H9 (cell line): ENCODE results near the gene TRPV5. TPM values are rescaled to one million over a fixed set of nuclear protein-coding genes. Genes with fewer than 3 reads are reported as not detected.

ENCODE experiments used
- DNase-seq: peaks from one replicate; pipeline ENCODE4 v3.0.0-alpha.2; 2017
- H2AFZ ChIP-seq: one replicate; pipeline ENCODE4 v1.6.1; 2013; ENCODE audit warnings: mild to moderate bottlenecking, low read length, control low read depth, moderate library complexity
- H2AK5ac ChIP-seq: 2 replicates; pipeline ENCODE4 v1.6.1; 2013; ENCODE audit warnings: low read length, control low read depth, mixed read lengths; ENCODE audit not compliant: insufficient read length
- H2BK120ac ChIP-seq: one replicate; pipeline ENCODE4 v1.6.1; 2013; ENCODE audit warnings: low read depth, mild to moderate bottlenecking, low read length, control low read depth, inconsistent platforms; ENCODE audit not compliant: poor library complexity, severe bottlenecking
- H2BK12ac ChIP-seq: 2 replicates; pipeline ENCODE4 v1.6.1; 2013; ENCODE audit warnings: low read length, control low read depth, mixed read lengths, low read depth; ENCODE audit not compliant: insufficient read length
- H2BK15ac ChIP-seq: 2 replicates; pipeline ENCODE4 v1.6.1; 2013; ENCODE audit warnings: low read depth, low read length, control low read depth
- H2BK20ac ChIP-seq: one replicate; pipeline ENCODE4 v1.6.1; 2013; ENCODE audit warnings: low read depth, mild to moderate bottlenecking, low read length, control low read depth, inconsistent platforms; ENCODE audit not compliant: poor library complexity, severe bottlenecking
- H2BK5ac ChIP-seq: 2 replicates; pipeline ENCODE4 v1.6.1; 2013; ENCODE audit warnings: low read length, control low read depth, mixed read lengths; ENCODE audit not compliant: insufficient read length
- H3K14ac ChIP-seq: 2 replicates; pipeline ENCODE4 v1.6.1; 2013; ENCODE audit warnings: low read length, control low read depth; ENCODE audit not compliant: insufficient read depth
- H3K18ac ChIP-seq: 2 replicates; pipeline ENCODE4 v1.6.1; 2013; ENCODE audit warnings: low read depth, mild to moderate bottlenecking, mixed read lengths, low read length, control low read depth; ENCODE audit not compliant: insufficient read length
- H3K23ac ChIP-seq: 2 replicates; pipeline ENCODE4 v1.6.1; 2013; ENCODE audit warnings: low read length, control low read depth, mixed read lengths, low read depth; ENCODE audit not compliant: insufficient read length
- H3K23me2 ChIP-seq: 2 replicates; pipeline ENCODE4 v1.6.1; 2013; ENCODE audit warnings: low read depth, mild to moderate bottlenecking, mixed read lengths, low read length, control low read depth; ENCODE audit not compliant: insufficient read length, poor library complexity, severe bottlenecking
- H3K27ac ChIP-seq: 2 replicates; pipeline ENCODE4 v1.5.1; 2013; ENCODE audit warnings: low read length, control low read depth, mixed read lengths, low read depth; ENCODE audit not compliant: insufficient read length
- H3K27me3 ChIP-seq: 2 replicates; pipeline ENCODE4 v1.6.1; 2013; ENCODE audit warnings: low read length, control low read depth, inconsistent platforms; ENCODE audit not compliant: insufficient read depth
- H3K4ac ChIP-seq: 2 replicates; pipeline ENCODE4 v1.6.1; 2013; ENCODE audit warnings: low read depth, mild to moderate bottlenecking, control low read depth, inconsistent platforms, low read length, moderate library complexity
- H3K4me1 ChIP-seq: 2 replicates; pipeline ENCODE4 v1.6.1; 2013; ENCODE audit warnings: low read length, control low read depth, inconsistent platforms; ENCODE audit not compliant: insufficient read depth
- H3K4me2 ChIP-seq: 2 replicates; pipeline ENCODE4 v1.6.1; 2013; ENCODE audit warnings: low read length, control low read depth, mixed read lengths; ENCODE audit not compliant: insufficient read length, insufficient read depth
- H3K56ac ChIP-seq: 2 replicates; pipeline ENCODE4 v1.6.1; 2013; ENCODE audit warnings: low read depth, mild to moderate bottlenecking, mixed read lengths, low read length, control low read depth; ENCODE audit not compliant: insufficient read length
- H3K79me1 ChIP-seq: 2 replicates; pipeline ENCODE4 v1.6.1; 2013; ENCODE audit warnings: low read depth, mild to moderate bottlenecking, moderate library complexity, low read length, control low read depth, inconsistent platforms; ENCODE audit not compliant: insufficient read depth, poor library complexity, severe bottlenecking
- H3K79me2 ChIP-seq: 2 replicates; pipeline ENCODE4 v1.6.1; 2013; ENCODE audit warnings: low read length, control low read depth, inconsistent platforms; ENCODE audit not compliant: insufficient read depth
- H3K9ac ChIP-seq: 2 replicates; pipeline ENCODE4 v1.6.1; 2013; ENCODE audit warnings: low read length, control low read depth, mixed read lengths; ENCODE audit not compliant: insufficient read length; ENCODE audit errors: extremely low read depth
- H3K9me3 ChIP-seq: one replicate; pipeline ENCODE4 v1.6.1; 2013; ENCODE audit warnings: low read depth, low read length, inconsistent platforms; ENCODE audit not compliant: control insufficient read depth
- H3T11ph ChIP-seq: one replicate; pipeline ENCODE4 v1.6.1; 2013; ENCODE audit warnings: mild to moderate bottlenecking, low read length, control low read depth, inconsistent platforms
- H4K20me1 ChIP-seq: one replicate; pipeline ENCODE4 v1.6.1; 2013; ENCODE audit not compliant: control insufficient read depth, insufficient read length, insufficient read depth
- H4K5ac ChIP-seq: 2 replicates; pipeline ENCODE4 v1.6.1; 2013; ENCODE audit warnings: low read depth, mild to moderate bottlenecking, mixed read lengths, low read length, control low read depth; ENCODE audit not compliant: insufficient read length
- H4K8ac ChIP-seq: replicated peaks from 2 replicates; pipeline ENCODE4 v1.6.1; 2013; ENCODE audit warnings: low read length, control low read depth, mixed read lengths, low read depth; ENCODE audit not compliant: insufficient read length
- H4K91ac ChIP-seq: 2 replicates; pipeline ENCODE4 v1.6.1; 2013; ENCODE audit warnings: low read depth, mild to moderate bottlenecking, moderate library complexity, mixed read lengths, low read length, control low read depth; ENCODE audit not compliant: insufficient read length
- H3K27ac Mint-ChIP-seq, 3 experiments: 2 replicates in 2 of 3; 3 replicates in 1 of 3; pipeline ENCODE4 v1.8.0; 2020 to 2021; ENCODE audit warnings: mixed read lengths in 3 of 3, mild to moderate bottlenecking in 1 of 3, moderate library complexity in 1 of 3
- H3K27me3 Mint-ChIP-seq: 2 replicates; pipeline ENCODE4 v1.8.0; 2021; ENCODE audit warnings: low read depth, mild to moderate bottlenecking, moderate library complexity, mixed read lengths
- H3K36me3 Mint-ChIP-seq, 3 experiments: 2 replicates in 2 of 3; 3 replicates in 1 of 3; pipeline ENCODE4 v1.8.0; 2020 to 2021; ENCODE audit warnings: low read depth in 3 of 3, mixed read lengths in 3 of 3; ENCODE audit not compliant: insufficient read depth in 1 of 3
- H3K4me1 Mint-ChIP-seq, 2 experiments: 2 replicates each; pipeline ENCODE4 v1.8.0; 2020; ENCODE audit warnings: mixed read lengths in 2 of 2
- H3K4me3 Mint-ChIP-seq, 2 experiments: 2 replicates in 1 of 2; 3 replicates in 1 of 2; pipeline ENCODE4 v1.8.0; 2020 to 2021; ENCODE audit warnings: mild to moderate bottlenecking in 2 of 2, mixed read lengths in 2 of 2, moderate library complexity in 1 of 2
- H3K9me3 Mint-ChIP-seq, 2 experiments: 2 replicates in 1 of 2; 3 replicates in 1 of 2; pipeline ENCODE4 v1.8.0; 2020; ENCODE audit warnings: mild to moderate bottlenecking in 2 of 2, mixed read lengths in 2 of 2, moderate library complexity in 1 of 2
- CTCF ChIP-seq: fragments of 200-600 bp; sonication (generic); conservative IDR thresholded peaks from 3 replicates; pipeline ENCODE4 v1.8.0; 2021; ENCODE audit warnings: antibody characterized with exemption, mild to moderate bottlenecking
- WGBS: extraction: QIAGEN DNeasy Blood & Tissue Kit; methylation state at CpG from one replicate; pipeline ENCODE4 v1.1.7; 2013; ENCODE audit warnings: missing lambda C conversion rate, low lambda C conversion rate, mixed read lengths; ENCODE audit not compliant: insufficient read length; ENCODE audit errors: extremely low coverage; 5-methylcytosine and 5-hydroxymethylcytosine counted together
- total RNA-seq: library from RNA; stranded (reverse); gene quantifications from 2 replicates; pipeline ENCODE4 v1.2.1, GENCODE V29; 2021

Gene TRPV5
- total RNA-seq, 1 experiment from 2014 or later, result not detected

DNA sequence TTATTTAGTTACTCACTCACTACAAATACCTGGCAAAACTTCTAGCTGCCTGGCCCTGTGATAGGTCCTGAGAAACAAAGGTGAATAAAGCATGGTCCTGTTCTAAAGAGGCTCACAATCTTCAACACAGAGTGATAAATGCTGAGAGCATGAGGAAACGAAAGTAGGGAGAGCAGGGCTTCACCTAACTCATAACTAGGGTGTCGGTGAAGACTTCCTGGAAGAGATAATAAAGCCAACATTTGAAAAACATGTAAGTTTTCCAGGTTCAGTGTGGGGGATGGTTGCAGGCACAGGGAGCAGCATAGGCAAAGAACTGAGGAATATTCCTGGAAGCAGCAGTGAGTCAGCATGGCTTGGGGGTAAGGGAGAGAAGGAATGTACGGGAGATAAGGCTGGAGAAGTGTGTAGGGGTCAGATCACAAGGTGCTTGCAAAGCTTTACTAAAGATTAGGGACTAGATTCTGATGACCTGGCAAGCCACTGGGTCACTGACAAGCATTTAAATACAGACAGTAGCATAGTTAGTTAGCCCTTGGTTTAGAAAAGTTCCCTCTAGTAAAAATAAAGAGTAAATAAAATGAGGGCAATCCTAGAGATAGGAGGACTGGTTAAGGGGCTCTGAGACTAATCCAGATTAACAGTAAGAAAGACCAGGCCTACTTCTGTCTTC, 23.5 kb upstream of the TRPV5 start:
- Histone ChIP-seq H2BK15ac (no peak overlapping the region), H3K23ac (no peak overlapping the region), H3K23me2 (no peaks in the 10 kb centered on the region), H3K4me2 (no peak overlapping the region), H4K8ac (no peak overlapping the region), H3T11ph (no peak overlapping the region), H2AFZ (no peak overlapping the region), H3K27ac (no peak overlapping the region), H2BK20ac (no peak overlapping the region), H3K27me3 (no peaks in the 10 kb centered on the region), H4K20me1 (no peaks in the 10 kb centered on the region), H4K91ac (no peak overlapping the region), H3K4ac (no peak overlapping the region), H2BK12ac (no peak overlapping the region), H2BK5ac (no peak overlapping the region), H3K56ac (no peak overlapping the region), H3K9me3 (no peaks in the 10 kb centered on the region), H3K79me1 (no peaks in the 10 kb centered on the region), H2BK120ac (no peak overlapping the region), H2AK5ac (no peak overlapping the region), H3K18ac (no peak overlapping the region), H3K79me2 (no peaks in the 10 kb centered on the region), H3K14ac (no peak overlapping the region), H3K9ac (no peak overlapping the region), H4K5ac (no peak overlapping the region), H3K4me1 (peaks cover 7% of the 10 kb centered on the region; the same call in 1 of the 2 replicates)
- Mint-ChIP-seq H3K4me3 (no peak overlapping the region), H3K27ac (no peak overlapping the region; a peak in 1 of 7 replicates), H3K27me3 (peaks cover 8% of the 10 kb centered on the region), H3K36me3 (peaks cover 17 to 40% (median 17%) of the 10 kb centered on the region in 3 experiments), H3K4me1 (peaks cover 29 to 36% of the 10 kb centered on the region in 2 experiments), H3K9me3 (peaks cover 14 to 20% of the 10 kb centered on the region in 2 experiments)
- no peak for TF ChIP-seq CTCF
- no CpG with 5 or more reads among the region's 3 CpGs for WGBS
- no peak for DNase-seq
